Activated effector memory CD4-positive, alpha-beta T cell treated with anti-CD3 and anti-CD28 coated beads, Interleukin-2, amount 50 U/mL, for 16 hours (primary cell): ENCODE results near the gene ARHGEF33.

Experiments used
- DNase-seq: peaks from one replicate; pipeline ENCODE4 v3.0.0-alpha.2; 2020

ARHGEF33 gene

GRCh38 chr2:39022642-39023235 lies 133.1 kb downstream of the ARHGEF33 start:
- no peak for DNase-seq

GRCh38 chr2:39023649-39024048 lies 134.0 kb downstream of the ARHGEF33 start:
- no peak for DNase-seq

- no peak for DNase-seq
These were observed 135.2 kb downstream of the ARHGEF33 start for GRCh38 chr2:39024833-39025232.
